Measurements from ENCODE around the gene PRRC2C.

DNA sequence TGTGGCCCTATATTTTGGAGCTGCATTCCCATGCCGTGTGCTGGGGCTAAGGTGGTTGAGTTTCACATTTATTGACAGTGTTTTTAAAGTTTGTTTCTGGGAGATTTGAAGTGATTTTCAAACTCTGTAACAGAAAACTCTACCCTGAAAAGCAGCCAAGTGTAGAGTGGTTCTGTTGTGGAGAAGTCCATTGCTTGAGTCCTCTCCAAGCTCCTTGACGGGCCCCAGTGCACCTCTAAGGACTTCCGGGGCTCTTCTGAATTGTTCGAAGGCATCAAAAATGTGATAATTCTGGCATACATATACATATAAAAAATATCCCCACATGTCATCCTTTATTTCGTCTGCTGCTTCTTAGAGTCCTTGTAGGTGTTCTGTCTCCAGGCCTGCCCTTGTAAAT is 141.7 kb downstream of the PRRC2C start:
- TF ChIP-seq, protein P1, sequence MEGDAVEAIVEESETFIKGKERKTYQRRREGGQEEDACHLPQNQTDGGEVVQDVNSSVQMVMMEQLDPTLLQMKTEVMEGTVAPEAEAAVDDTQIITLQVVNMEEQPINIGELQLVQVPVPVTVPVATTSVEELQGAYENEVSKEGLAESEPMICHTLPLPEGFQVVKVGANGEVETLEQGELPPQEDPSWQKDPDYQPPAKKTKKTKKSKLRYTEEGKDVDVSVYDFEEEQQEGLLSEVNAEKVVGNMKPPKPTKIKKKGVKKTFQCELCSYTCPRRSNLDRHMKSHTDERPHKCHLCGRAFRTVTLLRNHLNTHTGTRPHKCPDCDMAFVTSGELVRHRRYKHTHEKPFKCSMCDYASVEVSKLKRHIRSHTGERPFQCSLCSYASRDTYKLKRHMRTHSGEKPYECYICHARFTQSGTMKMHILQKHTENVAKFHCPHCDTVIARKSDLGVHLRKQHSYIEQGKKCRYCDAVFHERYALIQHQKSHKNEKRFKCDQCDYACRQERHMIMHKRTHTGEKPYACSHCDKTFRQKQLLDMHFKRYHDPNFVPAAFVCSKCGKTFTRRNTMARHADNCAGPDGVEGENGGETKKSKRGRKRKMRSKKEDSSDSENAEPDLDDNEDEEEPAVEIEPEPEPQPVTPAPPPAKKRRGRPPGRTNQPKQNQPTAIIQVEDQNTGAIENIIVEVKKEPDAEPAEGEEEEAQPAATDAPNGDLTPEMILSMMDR (IDR thresholded peaks at IDR 0.05) = no peak
- no peak for TF ChIP-seq POLR2A (IDR thresholded peaks at IDR 0.05)

All from adrenal gland (tissue), 5 donors.